Hepatic stellate cell (primary cell): Measurements from ENCODE around the gene UQCC2.

Experiments used
- DNase-seq: peaks from one replicate; pipeline ENCODE4 v3.0.0; 2011; ENCODE audit warnings: low spot score

UQCC2 gene

DNA sequence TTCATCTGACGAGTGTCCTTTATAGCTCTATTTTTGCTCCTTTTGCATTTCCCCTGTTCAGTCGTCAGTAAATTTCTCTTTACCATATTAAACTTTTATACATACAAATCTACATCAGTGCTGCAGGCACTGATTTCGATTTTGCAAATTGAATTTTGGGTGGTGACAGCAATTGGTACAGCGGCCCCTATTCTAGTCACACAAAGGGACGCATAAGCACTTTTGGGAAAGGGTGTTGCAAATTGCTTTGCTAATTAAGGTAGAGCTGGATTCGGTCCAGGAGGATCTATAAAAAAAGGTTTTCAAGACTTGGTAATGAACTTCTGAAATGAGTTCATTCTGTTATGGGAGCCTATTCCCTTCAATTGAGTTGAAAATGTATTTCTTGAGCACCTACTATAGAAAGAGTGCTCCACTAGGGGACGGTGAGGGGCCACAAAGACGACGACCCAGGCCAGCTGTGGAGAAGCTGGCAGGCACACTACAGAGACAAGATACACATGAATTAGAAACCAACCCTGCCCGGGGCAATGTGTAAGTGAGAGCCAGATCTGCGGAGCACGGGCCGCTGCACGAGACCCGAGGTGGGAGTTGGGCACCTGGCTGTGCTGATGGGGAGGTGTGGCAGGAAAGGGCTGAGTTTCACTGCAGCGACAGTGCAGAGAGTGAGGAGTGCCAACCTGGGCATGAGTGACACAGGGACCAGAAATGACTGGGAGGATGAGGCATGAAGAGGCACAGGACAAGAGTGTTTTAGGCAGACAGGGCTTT, 5.4 kb downstream of the UQCC2 start:
- DNase-seq: no peak

DNA sequence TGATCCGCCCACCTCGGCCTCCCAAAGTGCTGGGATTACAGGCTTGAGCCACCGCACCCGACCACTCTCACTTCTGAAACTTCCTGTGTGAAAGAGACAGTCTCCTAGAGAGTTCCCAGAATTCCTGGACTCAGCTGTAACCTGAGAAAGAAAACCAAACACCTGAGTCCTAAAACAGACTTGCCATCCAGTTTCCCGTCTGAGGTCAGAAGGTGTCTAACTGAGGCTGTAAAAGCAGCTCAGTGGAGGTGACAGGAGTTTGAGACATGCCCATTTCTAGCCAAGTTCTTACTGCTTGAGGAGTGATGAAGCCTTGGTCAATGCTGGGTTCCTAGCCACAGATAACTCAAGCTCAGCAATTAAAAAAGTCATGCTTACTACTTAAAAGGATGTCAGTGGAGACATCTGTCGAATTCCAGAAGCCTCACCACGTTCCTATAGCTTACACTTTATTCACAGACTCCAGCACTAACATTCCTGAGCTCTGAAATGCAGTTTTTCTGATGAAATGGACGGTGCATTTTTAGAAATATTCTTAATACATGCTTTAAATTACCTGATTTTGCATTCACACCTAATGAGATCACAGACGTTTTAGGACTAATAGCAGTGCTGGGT, 6.1 kb downstream of the UQCC2 start:
- no peak for DNase-seq

DNA sequence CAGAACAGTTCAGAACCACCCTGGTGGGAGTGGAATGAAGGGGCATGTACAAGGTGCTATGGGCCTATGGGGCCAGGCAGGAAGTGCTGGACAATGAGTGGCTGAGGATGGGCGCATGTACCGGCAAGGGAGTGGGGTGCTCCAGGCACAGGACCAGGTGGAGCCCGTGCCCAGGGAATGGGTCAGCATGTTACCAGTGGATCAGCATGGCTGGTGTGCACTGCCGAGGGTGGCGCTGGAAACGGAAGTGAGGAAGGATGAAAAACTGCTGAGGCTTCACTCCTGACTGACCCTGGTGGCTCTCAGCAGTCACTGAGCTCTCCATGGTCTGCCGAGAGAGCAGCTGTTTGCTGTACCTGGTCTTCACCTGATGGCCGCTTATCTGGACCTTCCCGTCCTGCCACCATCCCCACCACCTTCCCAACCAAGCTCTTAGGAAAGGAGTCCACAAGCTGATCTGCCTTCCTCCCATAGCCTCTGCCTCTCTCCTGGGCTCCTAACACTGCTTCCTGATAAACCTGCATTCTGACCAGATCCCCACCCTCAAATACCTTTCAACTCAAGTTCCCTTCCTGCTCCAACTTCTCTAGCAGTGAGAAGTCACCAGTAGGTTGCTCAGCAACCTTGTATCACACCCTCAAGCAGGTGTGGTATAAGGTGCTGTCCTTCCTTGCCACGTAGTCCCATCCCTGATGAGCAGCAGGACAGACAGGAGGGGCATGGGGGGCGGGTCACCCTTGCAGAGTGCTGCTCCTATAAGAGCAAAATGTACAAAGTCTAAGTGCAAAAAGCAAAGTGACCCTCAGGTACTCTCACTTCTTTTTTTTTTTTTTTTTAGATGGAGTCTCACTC, 7.1 kb downstream of the UQCC2 start:
- DNase-seq: no peak

DNA sequence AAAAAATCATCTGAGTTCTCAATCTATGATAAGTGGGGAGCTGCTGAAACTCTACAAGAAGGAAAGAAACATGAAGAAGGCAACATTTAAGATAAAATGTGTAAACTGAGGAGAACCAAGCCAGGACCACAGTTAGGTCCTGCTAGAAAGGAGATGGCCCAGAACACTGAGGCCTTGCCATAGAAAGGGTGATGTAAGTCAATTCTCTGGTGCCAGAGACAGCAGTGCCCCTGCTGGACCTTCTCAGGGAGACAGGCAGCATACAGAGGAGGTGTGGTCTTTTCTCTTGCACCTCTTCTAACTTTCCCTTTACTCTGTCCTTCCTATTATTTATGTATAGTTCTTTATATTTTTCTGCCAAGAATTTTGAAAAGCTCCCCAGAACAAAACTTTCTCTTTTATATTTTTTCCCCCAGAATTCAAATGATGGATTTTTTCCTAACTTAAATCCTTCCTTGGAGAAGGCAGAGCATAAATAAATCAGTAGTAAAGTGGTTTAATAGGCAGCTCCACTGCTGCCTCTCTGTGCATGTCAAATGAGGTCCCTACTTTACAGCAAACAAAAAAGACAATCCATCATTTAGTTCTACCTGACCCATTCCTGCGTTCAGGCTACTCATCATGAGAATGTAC, 9.0 kb downstream of the UQCC2 start:
- peak; percentile 82 for DNase-seq

DNA sequence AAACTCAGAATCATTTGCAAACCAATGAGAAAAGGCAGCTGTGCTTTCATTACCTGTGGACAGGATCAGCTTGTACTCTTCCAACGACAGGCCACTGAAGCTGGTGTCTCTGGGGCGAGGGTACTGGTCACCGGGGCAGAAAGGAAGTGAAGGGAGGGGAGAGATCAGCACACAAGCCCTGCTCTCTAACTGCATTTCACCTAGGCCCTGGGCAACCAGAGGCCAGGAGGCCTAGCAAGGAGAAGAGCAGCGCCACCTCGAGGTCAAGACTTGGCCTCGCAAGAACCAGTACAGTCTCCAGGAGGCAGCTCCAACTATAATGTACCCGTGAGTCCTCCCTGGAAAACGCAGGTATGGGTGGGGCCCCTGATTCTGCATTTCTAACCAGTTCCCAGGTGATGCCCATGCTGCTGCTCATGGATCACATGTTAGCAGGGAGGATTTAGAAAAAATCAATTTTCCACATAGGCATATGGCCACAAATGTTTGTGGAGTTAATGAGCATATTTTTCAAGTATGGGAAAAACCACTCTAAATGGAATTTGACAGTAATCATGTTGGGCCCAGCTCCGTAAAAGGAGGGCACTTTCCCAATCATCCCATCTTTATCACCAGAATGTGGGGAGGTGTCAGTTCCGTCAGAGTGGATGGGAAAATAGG, 11.0 kb downstream of the UQCC2 start:
- DNase-seq: peak; percentile 68

DNA sequence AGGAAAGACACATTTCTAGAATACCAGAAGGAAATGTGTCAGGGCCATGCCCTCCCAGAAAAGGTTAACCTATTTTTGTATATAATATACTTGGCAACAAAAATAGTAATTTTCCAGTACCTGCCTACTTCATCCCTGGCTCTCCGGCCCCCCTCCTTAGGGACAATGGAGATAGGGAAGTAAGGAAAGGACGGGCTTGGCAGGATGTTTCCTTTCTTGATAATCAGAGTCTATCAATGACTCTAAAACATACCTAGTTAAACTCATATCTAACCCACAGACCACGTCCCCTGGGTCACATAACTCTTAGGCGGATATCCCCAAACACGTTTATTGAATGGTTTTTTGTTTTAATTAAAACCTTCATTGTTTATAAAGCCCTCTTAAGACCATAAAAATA, 11.8 kb downstream of the UQCC2 start:
- DNase-seq: no peak

DNA sequence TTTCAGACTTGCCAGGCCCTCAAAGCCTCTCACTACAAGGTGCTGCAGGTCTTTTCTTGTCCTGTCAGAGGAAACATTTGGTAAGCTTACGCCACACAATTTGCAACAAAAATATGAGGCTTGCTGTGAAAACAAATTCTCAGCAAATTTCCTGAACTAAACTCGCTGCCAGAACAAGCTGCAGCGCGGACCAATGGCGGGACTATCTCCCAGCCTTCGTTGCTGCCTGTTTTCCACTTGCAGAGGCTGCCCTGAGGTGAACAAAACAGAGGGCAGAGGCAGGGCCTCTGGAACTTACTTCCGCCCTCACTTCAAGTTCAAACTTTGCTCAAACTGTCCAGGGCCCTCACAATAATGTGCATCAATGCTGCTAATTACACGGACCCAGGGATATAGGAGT, 12.4 kb downstream of the UQCC2 start:
- DNase-seq: no peak

DNA sequence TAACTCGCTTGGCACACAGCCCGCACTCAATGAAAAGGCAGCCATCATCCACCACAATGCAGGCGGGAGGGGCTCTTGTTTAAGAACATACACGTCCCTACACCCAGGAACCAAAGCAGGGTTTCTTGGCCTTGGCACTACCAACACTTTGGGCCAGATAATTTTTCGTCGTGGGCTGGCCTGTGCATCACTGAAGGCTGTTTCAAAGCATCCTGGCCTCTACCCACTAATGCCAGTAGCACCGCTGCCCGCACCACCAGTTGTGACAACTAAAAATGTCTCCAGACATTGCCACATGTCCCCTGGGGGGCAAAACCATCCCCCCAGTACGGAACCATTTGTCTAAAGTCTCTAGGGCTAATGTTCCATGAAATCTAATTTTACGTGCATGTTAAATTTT, 13.0 kb downstream of the UQCC2 start:
- DNase-seq: no peak

DNA sequence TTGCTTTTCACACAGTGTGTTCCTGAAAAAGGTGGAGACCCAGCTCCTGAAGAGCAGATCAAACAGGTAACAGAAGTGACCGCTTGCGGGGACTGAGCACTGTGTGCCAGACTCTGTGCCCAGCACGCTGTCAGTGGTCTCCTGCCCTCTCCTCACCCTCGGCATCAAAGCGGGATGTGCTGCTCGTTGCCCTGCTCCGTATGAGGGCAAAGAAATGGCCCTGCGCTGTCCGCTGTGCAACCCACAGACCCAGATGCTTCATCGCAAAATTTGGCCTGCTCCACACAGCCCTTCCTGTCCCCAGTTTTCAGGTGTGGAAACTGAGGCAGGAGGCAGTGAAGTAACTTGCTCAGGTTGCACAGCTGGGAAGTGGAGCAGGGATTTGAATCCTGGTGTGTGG, 13.7 kb downstream of the UQCC2 start:
- no peak for DNase-seq

DNA sequence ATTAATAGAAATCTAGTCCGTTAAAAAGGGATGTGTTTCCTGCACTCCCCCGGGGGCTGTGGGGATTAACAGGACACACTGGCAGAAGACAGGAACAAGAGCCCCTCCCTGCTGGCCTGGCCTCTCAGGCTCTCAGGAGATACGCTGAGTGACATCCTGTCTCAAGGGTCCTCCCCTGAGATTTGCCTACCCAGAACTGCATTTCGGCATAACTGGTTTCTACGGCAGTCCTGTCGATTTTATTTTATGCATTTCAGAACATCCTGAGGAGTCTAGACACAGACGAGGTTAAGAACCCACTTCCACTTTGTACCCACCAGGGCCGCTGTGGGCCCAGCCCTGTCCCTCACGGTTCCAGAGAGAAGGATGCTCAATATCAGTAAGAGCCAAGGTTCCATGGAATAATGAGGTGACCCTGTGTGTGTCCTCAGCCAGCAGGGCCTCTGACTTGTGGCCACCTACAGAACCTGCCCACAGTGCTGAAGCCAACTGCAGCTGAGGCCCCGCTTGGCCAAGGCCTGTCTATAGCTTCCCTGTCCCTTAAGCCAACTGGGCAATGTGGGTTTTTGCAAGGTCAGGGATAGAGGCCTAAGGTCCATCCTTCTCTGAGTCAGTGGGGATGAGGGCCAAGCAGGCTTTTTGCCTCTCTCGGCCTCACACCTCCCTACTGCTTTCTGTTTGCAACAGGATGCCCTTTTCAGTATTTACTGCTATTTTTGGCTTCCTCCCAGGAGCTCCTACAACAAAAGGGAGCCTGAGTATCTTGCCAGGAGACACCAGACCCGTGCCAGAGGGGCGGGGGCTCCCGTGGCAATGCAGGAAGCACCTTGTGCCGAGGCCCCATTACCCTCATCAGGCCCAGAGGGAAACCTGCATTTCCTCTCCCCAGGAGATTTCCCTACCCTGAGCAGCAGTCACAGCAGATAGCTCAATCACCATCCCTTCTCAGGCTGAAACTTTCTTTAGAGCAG, 14.7 kb downstream of the UQCC2 start:
- peak; percentile 58 for DNase-seq

DNA sequence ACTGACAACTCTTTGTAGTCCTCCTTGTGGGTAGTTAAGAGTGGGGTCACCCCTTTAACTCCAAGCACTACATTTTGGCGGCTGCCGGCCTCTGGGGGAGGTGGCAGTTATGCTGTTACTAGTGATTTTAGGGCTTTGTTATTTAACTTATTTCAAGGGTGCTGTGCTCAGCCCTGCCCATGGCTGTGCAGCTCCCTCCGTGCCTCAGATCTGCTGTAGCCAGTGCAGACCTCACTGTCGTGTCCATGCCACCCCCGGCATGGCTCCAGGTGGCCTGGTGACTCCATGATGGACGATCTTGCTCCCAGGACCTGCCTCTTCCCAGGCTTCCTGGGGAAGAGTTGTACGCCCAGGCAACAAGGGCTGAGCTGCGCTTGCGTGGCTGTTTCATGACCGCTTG, 15.4 kb downstream of the UQCC2 start:
- DNase-seq: no peak

DNA sequence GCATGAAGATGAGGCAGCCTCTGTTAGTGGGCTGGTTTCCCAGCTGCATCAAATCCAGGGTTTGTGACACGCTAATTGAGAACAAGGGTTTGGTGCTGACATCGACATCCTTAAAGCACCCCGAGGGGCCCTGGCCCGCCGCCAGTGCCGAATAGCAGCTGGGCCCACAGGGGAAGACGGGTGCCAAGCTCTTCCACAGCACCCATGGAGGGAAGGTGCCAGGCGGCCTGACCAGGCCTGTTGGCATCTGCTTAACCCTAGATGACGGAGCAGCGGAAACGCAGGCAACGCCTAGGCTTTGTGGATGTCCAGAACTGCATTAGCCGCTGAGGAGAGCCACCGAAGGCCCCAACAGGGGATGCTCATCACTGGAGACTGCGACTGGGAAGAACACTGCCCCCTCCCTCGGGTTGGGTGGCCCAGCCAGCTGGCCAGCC, 16.0 kb downstream of the UQCC2 start:
- DNase-seq: no peak

DNA sequence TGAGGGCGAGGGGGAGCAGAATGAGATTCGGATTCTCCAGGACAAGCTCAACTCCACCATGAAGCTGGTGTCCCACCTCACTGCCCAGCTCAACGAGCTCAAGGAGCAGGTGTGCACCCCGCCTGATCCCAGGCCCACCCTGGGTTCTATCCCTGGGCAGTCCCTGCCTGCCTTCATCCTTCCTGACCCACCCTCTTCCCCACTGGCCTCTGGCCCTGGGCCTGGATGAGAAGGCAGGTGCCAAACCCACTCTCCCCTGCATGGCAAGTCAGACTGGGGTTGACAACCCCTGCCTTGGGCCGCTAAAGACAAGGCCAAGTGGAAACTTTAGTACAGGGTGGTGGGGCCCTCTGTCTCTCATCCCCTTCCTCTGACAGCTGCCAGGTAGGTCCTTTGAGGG, 16.5 kb downstream of the UQCC2 start:
- DNase-seq: no peak

DNA sequence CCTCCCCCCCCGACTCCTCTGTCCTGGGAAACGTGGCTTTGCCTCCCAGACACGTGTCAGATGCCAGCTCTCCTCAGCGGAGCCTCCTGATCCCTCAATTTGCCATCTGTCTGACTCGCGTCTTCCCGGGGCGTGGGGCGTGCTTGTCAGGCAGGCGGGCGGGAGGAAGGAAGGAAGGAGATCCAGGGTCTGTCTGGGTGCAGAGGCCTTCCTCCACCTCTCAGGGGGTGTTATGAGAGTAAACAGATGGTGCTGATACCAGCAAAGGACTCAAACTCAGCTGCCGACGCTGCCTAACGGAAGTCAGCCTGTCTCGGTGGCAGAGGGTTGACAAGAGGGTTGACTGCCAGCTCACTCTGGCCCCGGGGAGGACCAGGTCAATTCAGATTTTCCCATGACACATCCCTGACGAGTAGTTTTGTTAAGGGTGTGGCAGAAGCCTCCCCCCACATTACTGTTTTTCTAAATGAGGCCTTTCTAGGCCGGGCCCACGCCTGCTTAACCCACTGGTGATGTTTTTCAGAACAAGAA, 17.0 kb downstream of the UQCC2 start:
- no peak for DNase-seq

DNA sequence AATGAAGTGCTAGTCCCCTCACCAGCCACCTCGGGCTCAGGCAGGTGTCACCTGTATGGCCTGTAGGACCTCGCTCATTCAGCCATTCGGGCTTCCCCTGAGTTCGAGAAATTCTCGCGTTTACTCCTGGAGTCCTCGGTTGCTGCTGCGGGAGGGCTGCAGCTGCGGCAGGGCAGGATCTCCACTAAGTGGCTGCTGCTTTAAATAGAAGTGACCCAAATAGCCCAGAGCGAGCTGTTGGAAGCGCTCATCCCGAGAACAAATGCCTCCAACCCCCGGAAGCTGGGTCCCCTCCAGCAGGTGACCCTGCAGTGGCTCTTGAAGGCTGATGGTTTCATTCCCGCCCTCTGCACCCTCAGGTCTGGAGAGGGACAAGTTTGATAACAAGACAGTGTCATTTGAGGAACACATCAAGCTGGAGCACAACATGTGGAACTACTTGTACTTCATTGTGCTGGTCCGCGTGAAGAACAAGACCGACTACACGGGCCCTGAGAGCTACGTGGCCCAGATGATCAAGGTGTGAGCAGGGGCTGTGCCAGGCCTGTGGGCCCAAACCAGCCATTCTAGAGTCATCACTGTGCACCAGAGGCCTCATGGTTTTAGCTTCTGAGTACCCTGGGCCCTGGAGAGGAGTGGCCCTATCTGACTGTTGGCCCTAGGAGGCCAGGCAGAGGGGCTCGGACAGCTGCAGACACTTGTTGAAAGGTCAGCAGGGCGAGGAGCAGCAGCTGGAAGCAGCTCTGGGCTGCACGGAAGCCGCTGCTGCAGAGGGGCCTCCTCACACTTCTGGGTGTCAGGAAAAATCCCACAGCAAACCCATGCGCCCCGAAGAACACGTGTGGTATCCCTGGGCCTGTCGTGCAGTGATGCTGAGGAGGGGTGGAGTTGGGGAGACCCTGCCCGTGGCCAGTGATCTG, 18.1 kb downstream of the UQCC2 start:
- no peak for DNase-seq

DNA sequence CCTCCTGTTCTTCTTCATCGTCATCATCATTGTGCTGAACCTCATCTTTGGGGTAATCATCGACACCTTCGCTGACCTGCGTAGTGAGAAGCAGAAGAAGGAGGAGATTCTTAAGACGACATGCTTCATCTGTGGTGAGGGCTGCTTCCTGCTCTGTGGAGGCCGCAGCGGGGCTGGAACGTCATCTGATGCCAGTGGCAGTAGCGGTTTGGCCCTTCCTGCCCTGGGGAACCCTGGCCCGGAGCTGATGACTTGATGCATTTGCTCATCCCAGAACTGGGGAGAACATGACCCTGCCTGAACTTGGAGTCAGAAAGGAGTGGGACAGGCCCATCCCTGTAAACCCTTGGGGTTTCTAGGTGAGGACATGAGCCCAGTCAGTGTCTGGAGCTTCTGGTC, 18.7 kb downstream of the UQCC2 start:
- peak; percentile 82 for DNase-seq

DNA sequence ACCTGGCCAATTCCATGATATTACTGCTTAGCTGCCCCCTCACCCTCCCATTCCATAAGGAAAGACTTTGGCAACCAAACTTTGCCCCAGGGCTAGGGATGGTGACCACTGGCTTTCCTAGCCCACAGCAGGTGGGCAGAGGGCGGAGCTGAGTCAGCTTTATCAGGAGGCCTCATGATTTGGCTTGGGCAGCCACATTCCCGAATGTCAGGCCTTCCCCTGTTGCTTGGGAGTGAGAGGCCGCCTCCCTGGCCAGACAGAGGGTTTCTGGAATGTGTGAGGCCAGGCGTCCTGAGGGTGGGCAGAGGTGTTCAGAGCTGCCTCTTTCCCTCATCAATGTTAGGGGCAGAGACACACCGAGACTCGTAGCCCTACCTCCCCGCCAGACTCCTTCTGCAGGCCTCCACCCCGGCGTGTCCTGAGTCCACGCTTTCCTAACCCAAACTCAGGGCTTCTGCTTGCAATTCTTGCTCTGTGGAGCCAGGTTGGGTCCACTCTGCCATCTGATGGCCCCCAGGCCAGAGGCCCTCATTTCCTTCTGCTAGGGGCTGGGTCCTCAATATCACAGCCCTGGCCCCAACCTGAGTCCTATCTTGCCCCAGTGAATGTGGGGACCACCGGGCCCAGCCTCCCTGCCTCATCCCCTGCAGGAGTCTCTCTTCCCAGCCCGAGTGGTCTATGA, 19.3 kb downstream of the UQCC2 start:
- DNase-seq: no peak

DNA sequence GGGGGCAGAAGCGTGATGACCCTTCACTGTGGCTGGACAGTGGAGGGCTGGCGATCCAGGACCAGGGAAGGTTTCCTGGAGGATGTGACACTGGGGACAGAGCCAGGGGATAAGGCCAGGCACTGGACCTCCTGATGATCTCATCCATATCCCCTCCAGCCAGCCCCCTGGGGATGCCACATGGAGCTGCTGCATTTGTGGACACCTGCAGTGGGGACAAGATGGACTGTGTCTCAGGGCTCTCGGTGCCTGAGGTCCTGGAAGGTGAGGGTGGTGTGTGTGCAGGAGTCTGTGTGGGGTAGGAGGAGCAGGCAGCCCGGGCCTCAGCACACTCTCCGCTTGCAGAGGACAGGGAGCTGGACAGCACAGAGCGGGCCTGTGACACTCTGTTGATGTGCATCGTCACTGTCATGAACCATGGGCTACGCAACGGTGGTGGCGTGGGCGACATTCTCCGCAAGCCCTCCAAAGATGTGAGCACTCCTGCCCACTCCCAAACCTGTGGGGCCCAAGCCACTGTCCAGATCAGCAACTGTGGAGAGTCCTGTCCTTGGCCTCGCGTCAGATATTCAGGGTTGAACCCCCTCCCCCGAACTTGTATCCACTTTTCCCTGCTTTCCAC, 19.9 kb downstream of the UQCC2 start:
- DNase-seq: no peak
